Body of pancreas (tissue), 4 donors: ENCODE measurements around the gene CLEC16A. TPM values are rescaled to one million over a fixed set of nuclear protein-coding genes. Genes with fewer than 3 reads are reported as not detected.

Source experiments
- ATAC-seq: fragments of 150-250 bp; one replicate; pipeline ENCODE4 v1.9.1; 2016
- DNase-seq, 4 donors: peaks; one replicate each; pipeline ENCODE4 v3.0.0-alpha.2; 2019
- H3K27ac ChIP-seq, 4 donors: fragments of 200-600 bp; sonication (generic); 1 replicate in 3 of 4; 2 replicates in 1 of 4; pipeline versions ENCODE4 v1.5.1 to v1.6.1; 2016 to 2019; ENCODE audit warnings: mild to moderate bottlenecking in 1 of 4, mixed read lengths in 1 of 4, moderate library complexity in 1 of 4
- H3K27me3 ChIP-seq, 2 donors: fragments of 200-600 bp; sonication (generic); one replicate each; pipeline ENCODE4 v1.6.0; 2016; ENCODE audit warnings: mild to moderate bottlenecking in 1 of 2
- H3K36me3 ChIP-seq, 2 donors: fragments of 200-600 bp; sonication (generic); replicated peaks in 1 of 2; 2 replicates each; pipeline ENCODE4 v1.5.1; 2016; ENCODE audit warnings: low read depth in 2 of 2; ENCODE audit not compliant: insufficient read depth in 1 of 2
- H3K4me1 ChIP-seq: fragments of 200-600 bp; sonication (generic); one replicate; pipeline ENCODE4 v1.6.0; 2016
- H3K4me3 ChIP-seq, 2 donors: fragments of 200-600 bp; sonication (generic); 1 replicate in 1 of 2; 2 replicates in 1 of 2; pipeline ENCODE4 v1.5.1; 2016 to 2019
- H3K9me3 ChIP-seq, 3 donors: fragments of 200-600 bp; sonication (generic); 1 replicate in 2 of 3; 2 replicates in 1 of 3; pipeline ENCODE4 v1.5.1; 2016
- CTCF ChIP-seq, 7 experiments: fragments of 450-650 bp in 4 of 7; fragments of 200-600 bp in 3 of 7; sonication (generic) in 3 of 7; IDR thresholded peaks; one replicate each; pipeline ENCODE4 v1.5.1; 2016 to 2019; ENCODE audit warnings: antibody characterized with exemption in 7 of 7
- POLR2A ChIP-seq, 3 donors: fragments of 450-650 bp; IDR thresholded peaks; one replicate each; pipeline ENCODE4 v1.6.1; 2016; ENCODE audit warnings: antibody characterized with exemption in 3 of 3, mild to moderate bottlenecking in 2 of 3
- WGBS, 2 donors: methylation state at CpG; one replicate each; pipeline ENCODE4 v1.1.5; 2017; 5-methylcytosine and 5-hydroxymethylcytosine counted together
- intact Hi-C: fragments of 100-400 bp; cut with DNase I; formaldehyde crosslinking; loops from one replicate; pipeline ENCODE4 v1.15.1; 2023
- total RNA-seq, 2 donors: library from RNA; depleted of rRNA; stranded (reverse); fragments of >200 nt; gene quantifications; one replicate each; pipeline ENCODE4 v1.1.0, GENCODE V29; 2016

The CLEC16A gene
- total RNA-seq, 2 donors from 2014 or later: 15.0 to 21.4 TPM

- no peaks in the 10 kb centered on the region for H3K9me3 ChIP-seq
- intact Hi-C loops: no loop called here
- DNase-seq: no peak
- 84 to 90% methylated on average over 3 of the region's 3 CpGs for WGBS, 2 donors
- H3K4me1 ChIP-seq: peaks cover 5% of the 10 kb centered on the region
- H3K27ac ChIP-seq: no peak overlapping the region
- H3K4me3 ChIP-seq: no peak overlapping the region
- no peak for ATAC-seq
- peaks cover 0 to 3% of the 10 kb centered on the region in 2 donors for H3K36me3 ChIP-seq
- H3K27me3 ChIP-seq: no peaks in the 10 kb centered on the region
- TF ChIP-seq POLR2A (IDR thresholded peaks at IDR 0.05): no peak
- TF ChIP-seq CTCF (IDR thresholded peaks at IDR 0.05): no peak
These were observed 72.2 kb downstream of the CLEC16A start for GRCh38 chr16:11016524-11016988.

- ATAC-seq: no peak
- Histone ChIP-seq H3K36me3 (peaks cover 0 to 3% of the 10 kb centered on the region in 2 donors), H3K27me3 (no peaks in the 10 kb centered on the region), H3K9me3 (no peaks in the 10 kb centered on the region), H3K27ac (no peak overlapping the region), H3K4me1 (peaks cover 5% of the 10 kb centered on the region), H3K4me3 (no peak overlapping the region)
- intact Hi-C loops: no loop called here
- DNase-seq: peak; percentile 19 to 45 (median 27)
- no peak for TF ChIP-seq CTCF (IDR thresholded peaks at IDR 0.05)
- no peak for TF ChIP-seq POLR2A (IDR thresholded peaks at IDR 0.05)
- 55 to 61% methylated on average over 4 to 9 of the region's 9 CpGs for WGBS, 2 donors
These were observed 72.6 kb downstream of the CLEC16A start for GRCh38 chr16:11016993-11017392.

GRCh38 chr16:11017499-11017898, 73.1 kb downstream of the CLEC16A start:
- WGBS, 2 donors: 85 to 100% methylated on average over 2 of the region's 2 CpGs
- TF ChIP-seq CTCF (IDR thresholded peaks at IDR 0.05) (no peak), POLR2A (IDR thresholded peaks at IDR 0.05) (no peak)
- no peak overlapping the region for H3K27ac ChIP-seq

GRCh38 chr16:11020388-11020787, 76.0 kb downstream of the CLEC16A start:
- Histone ChIP-seq H3K4me3 (no peak overlapping the region), H3K27me3 (no peaks in the 10 kb centered on the region), H3K4me1 (peaks cover 5% of the 10 kb centered on the region), H3K9me3 (peaks cover 0 to 1% (median 0%) of the 10 kb centered on the region in 3 donors), H3K27ac (no peak overlapping the region), H3K36me3 (peaks cover 0 to 6% of the 10 kb centered on the region in 2 donors)
- TF ChIP-seq POLR2A (IDR thresholded peaks at IDR 0.05): no peak
- TF ChIP-seq CTCF (IDR thresholded peaks at IDR 0.05): no peak
- intact Hi-C loops: no loop called here
- no peak for DNase-seq
- ATAC-seq: no peak
- WGBS, 2 donors: 93 to 98% methylated on average over 4 of the region's 4 CpGs

More at GRCh38 chr16:11017499-11017898, 73.1 kb downstream of the CLEC16A start:
- peaks cover 5% of the 10 kb centered on the region for H3K4me1 ChIP-seq
- no peaks in the 10 kb centered on the region for H3K27me3 ChIP-seq
- intact Hi-C loops: no loop called here
- DNase-seq (no peak), ATAC-seq (no peak)
- no peaks in the 10 kb centered on the region for H3K9me3 ChIP-seq
- H3K36me3 ChIP-seq: peaks cover 0 to 3% of the 10 kb centered on the region in 2 donors
- H3K4me3 ChIP-seq: no peak overlapping the region
